ENCODE data around the gene ELANE.

GRCh38 chr19:850221-850978, 1.7 kb upstream of the ELANE start:
- no peak for TF ChIP-seq CTCF (conservative IDR thresholded peaks at IDR 0.05; ENCODE audit: low read length)
- TF ChIP-seq EZH2phosphoT487 (IDR thresholded peaks at IDR 0.05; ENCODE audit: borderline replicate concordance, low read depth, low read length), result no peak

Measured in OCI-LY7 (cell line).